Frontal cortex (tissue), 4 donors: ENCODE data around the gene FKBP14. TPM values are rescaled to one million over a fixed set of nuclear protein-coding genes. Genes with fewer than 3 reads are reported as not detected.

Experiments
- DNase-seq, 2 donors: peaks; one replicate each; pipeline ENCODE4 v3.0.0; 2012; ENCODE audit warnings: low spot score in 2 of 2
- FAIRE-seq: peaks from 2 replicates; lab custom pipeline; 2012; peaks lifted over from hg19 to GRCh38; lab: Jason Lieb, UNC
- total RNA-seq: library from RNA; depleted of rRNA; stranded (reverse); fragments of >200 nt; gene quantifications from one replicate; pipeline ENCODE4 v1.2.3, GENCODE V29; 2014
- donor health status: control.
- donor health status: control.
- donor health status: control.

The FKBP14 gene
- total RNA-seq, 1 donor from 2014 or later: 7.3 TPM

GRCh38 chr7:29996321-29996720, 30.2 kb downstream of the FKBP14 start:
- FAIRE-seq (no peak), DNase-seq (no peak)

- DNase-seq (no peak), FAIRE-seq (peak; percentile 55)
These were observed 30.9 kb downstream of the FKBP14 start for GRCh38 chr7:29995652-29996051.

- FAIRE-seq (no peak), DNase-seq (no peak)
These were observed 33.4 kb downstream of the FKBP14 start for GRCh38 chr7:29993140-29993539.

DNA sequence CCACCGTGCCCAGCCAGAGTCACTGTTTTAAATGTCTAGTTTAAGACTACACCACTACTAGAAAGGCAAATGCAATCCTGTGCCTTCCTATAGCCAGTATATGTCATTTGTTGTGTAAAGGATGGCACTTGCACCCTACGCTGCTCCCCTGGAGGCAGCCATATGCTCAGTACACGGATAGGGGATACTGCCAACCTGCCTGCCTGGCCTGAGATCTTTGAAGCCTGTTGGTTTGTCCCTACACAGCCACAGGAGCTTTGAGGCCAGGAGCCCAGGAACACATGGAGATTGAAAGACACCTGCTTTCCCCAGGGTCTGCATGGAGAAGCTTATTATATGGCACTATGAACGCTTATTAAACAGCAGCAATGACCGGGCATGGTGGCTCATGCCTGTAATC, 34.6 kb downstream of the FKBP14 start:
- no peak for FAIRE-seq
- no peak for DNase-seq

DNA sequence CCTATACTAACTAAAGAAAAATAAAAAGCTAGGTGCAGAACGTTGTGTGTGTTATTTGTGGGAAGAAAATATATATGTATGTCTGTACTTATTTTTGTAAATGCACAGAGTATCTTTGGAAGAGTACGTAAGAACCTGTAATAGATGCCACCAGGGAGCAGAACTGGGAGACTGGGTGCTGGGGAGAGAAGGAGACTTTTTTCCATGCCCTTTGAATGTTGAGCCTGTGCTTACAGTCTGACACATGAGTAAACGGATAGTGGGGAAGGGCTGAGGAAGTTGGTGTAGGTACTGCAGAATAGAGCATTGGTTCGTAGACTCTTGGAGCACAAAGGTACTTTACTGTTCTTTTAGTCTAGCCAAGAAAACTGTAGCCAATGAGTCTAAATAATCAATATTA, 35.6 kb downstream of the FKBP14 start:
- FAIRE-seq (no peak), DNase-seq (no peak)

DNA sequence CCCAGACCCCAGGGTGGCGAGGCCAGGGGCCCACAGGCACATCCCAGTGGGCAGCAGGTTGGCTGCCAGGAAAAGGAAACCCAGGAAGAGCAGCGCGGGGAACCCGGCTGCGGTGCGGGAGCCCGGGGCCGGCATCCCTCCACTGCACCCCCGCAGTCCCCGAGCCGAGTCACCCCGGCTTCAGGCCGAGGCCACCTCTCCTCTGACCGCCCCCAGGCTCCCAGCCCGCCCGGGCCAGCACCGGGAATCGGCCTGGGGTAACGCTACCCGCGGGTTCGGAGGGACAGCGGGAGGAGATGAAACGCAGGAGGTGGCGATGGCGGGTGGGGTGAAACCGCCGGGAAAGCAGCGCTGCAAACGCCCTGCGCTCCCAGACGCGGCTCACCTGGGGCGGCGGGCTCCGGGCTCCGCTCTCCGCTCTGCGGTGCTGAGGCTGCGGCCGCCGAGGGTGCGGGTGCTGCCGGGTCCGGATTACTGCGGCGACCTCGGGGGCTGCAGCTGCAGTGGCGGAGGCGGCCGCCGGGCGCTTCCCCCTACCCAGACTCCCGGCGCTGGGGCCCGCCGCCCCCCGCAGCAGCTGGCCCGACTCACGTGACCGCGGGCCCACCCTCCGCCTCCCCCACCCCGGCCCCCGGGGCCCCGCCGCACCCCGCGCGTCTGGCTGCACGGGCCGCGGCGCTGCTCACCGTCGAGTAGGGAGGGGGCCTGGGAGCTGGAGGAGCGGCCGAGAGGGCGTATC, 37.1 kb downstream of the FKBP14 start, which contains the start of gene SCRN1:
SCRN1 (minus strand) TSS at position 545 of the 739 bp plus-strand sequence. CDS start 20,734 bp downstream, outside the sequence.
- no peak for FAIRE-seq
- peak; percentile 84 to 90 for DNase-seq

DNA sequence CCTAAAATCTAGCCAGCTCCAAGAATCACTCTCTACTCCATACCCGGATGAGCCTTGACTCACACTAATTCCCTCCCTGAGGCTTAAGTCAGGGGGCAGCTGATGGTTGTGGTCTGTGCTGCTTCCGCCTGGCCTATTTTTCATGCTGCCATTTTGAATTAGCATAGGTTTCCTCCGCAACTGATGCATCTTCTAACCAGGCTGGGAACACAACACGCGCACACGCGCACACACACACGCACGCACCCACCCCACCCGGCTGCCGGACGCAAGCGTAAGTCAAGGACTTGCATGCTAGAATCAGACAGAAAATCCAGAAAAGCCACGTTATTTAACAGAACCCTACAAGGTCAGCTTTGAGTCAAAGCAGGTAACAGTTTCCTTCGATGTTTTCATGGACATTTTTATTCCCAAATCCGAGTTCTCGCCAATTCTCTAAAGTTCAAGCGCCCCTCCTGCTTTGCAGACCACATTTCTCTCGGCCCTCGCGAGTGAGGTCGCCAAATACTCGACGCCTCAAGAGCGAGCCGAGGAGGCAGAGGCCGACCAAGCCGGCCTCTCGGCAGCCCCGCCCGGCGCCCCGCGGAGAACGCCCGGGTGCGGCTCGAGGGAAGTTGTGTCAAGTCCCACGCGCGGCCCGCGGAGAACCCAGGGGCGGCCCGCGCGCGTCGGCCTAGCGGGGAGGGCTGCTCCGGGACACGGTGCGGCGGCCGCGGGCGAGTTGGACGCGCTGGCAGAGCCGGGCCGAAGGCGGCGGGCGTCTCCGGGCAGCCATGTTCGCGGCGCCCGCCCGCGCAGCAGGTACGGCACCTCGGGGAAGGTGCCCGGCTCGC, 37.9 kb downstream of the FKBP14 start:
- DNase-seq: peak; percentile 49 to 54
- FAIRE-seq: no peak

DNA sequence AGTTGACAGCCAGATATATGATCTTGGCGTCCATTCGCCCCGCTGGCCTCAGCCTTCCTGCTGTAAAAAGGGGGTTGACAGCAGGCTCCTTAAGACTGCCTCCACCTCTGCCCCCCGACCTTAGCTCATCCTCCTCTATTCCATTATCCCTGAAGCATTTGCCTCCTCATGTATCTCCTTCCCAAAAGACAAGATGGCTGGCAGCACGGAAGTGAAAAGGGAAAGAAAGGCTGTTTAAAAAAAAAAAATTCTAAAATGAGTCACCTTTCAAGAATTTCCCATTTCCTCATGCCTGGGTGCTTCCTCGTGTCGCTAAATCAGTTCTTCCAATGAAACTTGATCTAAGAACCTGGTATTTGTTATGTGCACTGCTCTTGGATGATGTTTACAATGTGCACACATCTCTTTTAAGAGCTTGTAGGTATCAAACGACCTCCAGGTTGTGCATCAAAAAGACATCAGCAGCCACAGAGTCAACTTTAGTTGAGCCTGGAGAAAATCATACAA, 38.6 kb downstream of the FKBP14 start:
- no peak for FAIRE-seq
- DNase-seq: peak in 1 of 2 donors; percentile 28

DNA sequence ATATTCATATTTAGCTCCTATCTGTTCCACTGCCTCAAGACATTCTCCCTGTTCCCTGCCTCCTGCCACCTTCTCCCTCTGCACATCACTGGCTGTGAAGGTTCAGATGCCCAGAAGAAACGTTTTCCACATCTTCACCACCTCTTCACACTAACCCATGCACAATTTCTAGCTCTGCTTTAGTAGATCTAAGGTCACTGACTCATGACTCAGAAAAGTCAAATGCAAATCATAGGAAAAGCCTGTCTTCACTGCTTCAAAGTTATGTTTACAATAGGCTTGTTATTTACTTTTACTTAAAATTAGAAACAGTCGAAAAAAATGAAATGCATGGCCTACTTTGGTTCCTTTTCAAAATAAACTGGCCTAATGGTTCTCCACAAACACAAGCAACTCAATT, 39.4 kb downstream of the FKBP14 start:
- DNase-seq (peak in 1 of 2 donors; percentile 27), FAIRE-seq (no peak)

DNA sequence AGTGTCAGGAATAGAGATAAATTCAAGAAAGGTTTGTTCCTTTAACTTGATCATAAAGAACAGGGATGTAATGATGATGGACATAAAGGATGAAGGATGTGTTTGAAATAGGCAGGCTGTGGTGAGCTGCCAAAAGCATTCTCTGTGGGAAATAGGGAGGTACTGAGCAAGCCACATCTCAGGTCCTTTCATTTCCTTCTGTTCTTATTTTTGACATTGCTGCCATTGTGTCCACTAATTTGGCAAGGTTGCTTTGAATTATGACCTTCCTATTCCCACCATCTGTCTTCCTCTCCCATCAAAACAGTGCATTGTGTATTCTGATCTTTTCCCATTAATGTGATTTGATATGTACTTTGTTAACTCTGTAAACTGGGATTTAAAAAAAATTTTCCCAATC, 46.4 kb downstream of the FKBP14 start:
- no peak for DNase-seq
- FAIRE-seq: no peak

DNA sequence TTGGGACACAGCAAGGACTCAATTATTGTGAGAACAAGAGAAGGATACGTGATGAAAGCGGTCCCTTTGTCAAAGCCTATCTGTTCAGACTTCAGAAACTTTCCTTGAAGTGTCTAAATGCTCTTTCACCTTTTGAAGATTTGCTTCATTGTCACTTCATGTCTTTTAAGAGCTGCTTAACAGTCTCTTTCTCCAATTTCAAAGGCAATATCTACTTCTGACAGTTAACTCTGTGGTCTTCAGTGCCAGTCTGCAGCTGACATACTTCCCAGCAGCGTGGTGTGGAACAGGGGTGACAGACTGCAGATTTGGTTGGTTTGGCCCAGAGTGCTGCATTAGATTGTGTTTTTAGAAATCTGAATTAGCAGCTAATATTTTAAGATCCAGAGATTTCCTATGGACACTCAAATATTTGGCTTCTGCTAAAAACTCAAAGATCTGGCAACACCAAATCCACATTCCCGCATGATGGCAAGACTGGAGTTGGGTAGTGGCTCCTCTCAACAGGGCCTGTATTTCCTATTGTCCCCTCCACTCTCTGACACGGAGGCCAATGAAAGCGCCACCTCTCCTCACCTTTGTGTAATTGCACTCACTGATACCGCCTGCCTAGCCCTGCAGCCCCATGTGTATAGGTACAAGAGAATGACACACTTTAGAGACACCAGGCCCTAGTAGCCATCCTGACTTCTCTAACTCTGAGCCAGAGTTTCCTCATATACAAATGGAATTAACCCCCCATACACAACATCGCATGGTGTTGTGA, 48.4 kb downstream of the FKBP14 start:
- FAIRE-seq (no peak), DNase-seq (no peak)

DNA sequence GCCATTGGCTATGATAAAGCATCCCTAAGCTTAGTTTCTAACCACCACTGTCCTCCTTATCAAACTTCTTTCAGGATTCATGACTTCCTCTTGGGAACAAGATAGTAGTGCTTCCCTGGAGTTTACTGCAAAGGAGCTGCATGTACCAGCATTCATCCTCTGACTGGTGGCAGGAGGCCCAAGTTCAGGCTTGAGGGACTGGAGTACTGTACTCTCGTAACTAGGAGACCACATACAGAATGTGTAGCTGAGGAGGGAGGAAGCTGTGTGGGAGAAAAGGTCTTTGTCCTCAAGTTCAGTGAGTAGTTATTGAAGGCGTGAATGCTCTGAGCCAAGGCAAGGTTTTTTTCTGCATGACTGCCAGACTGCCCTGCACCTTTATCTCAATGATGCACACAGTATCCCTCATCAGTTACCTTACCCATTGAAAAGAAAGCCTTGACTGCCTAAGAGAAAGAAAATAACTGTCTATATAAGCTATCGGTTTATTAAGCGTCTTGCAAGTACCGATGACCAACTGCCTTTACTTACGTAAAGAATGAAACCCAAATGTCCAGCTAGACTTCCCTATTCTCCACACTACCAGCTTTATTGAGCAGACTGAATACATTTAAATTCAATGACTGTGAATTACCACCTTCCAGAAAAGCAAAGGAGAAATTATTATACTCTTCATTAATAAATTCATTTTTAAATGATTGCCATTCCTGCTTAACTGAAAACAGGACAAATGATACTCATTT, 49.7 kb downstream of the FKBP14 start:
- FAIRE-seq (no peak), DNase-seq (no peak)

GRCh38 chr7:29976266-29976665, 50.2 kb downstream of the FKBP14 start:
- DNase-seq (no peak), FAIRE-seq (no peak)

GRCh38 chr7:29975561-29975960, 50.9 kb downstream of the FKBP14 start:
- FAIRE-seq: no peak
- no peak for DNase-seq

DNA sequence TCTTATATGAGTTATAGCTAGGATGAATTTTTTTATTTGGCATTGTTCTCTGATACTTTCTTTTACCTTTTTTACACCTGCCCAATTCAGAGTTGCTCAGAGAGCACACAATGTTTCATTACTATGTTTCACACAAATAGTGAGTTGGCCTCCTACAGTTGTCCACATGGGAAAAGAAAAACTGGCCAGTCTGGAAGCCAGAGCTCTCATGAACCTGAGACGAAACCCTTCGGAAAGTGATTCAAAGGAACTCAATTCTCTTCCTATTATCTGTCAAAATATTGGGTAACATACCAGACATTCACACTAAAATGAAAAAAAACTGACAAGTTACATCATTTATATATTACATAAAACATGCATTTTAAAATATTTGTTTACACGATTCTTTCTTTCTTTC, 52.2 kb downstream of the FKBP14 start:
- FAIRE-seq (no peak), DNase-seq (no peak)

DNA sequence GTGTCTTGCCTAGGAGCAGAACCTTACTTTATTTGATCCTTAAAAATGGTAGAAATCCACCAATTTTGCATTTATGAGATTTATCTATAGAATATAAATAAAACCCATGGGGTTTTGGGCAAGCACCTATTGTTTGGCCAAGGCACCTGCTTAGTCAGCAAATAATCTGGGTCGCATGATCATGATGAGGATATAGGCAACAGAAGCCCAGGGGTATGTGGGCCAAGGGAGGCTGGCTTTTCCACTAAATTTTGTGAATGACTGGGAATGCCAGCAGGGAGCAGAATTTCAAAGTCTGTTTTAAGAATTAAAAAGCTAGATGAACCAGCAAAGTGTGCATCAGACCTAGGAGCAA, 54.2 kb downstream of the FKBP14 start:
- FAIRE-seq: no peak
- DNase-seq: no peak

DNA sequence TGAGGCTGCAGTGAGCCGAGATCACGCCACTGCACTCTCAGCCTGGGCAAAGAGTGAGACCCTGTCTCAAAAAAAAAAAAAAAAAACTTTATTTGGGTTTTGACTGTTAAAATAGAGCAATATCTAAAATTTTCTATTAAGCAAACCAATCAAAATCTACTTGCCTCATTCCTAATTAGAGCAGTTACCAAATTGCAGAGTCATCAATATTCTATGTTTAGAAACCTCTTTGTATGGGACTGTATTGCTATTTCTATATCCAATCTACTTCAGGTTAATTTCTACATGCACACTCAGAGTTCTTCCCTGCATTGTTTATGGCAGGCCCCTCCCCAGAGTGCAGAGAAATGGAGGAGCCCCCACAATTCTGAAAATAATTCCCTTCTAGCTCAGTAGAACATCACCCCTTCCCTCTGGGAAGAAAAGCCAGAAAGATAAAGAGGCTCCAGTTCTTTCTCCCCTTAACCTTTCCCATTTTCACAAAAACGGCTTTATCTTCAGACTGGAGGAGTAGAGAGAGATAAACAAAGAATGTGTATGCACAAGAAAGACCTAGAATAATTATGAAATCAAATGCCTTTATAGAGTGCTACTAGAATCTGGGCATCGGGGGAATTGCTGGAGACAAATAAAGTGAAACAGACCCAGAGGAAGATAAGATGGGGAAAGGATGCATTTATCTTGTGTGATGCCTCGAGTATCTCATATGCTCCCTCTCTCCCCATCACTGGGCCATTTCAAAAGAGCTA, 54.8 kb downstream of the FKBP14 start:
- FAIRE-seq (no peak), DNase-seq (no peak)

DNA sequence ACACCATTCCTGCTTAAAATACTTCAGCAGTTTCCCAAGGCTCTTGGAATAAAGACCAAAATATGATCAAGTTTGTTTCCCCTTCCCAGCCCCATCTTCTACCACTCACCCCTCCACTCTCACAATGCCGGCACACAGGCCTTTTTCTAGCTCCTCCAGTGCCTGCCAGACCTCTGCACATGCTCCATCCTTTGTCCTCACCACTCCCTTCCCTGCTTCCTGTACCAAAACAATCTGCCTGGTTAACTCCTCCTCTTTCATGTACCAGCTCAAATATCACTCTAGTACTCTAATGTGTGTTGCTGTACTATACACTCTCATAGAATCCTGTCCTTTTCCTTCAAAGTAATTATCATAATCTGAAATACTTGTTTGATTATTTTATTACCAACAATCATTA, 56.3 kb downstream of the FKBP14 start:
- no peak for DNase-seq
- no peak for FAIRE-seq

DNA sequence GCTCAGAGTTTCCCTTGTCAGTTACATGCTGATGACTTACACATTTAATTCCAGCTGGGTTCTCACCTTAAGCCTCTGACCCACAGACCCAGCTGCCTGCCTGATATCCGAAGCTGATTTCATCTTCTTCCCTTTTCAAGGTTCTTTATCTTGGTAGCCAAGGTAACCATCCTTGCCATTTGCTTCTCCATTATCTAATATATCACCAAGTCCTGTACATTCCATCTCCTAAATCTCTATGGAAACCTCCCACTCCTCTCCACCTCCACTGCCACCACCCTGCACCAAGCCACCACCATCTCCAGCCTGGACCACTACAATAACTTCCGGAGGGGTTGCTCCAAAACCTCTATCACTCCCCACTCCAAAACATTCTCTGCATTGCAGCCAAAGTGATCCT, 56.8 kb downstream of the FKBP14 start:
- no peak for FAIRE-seq
- DNase-seq: no peak
